ENCODE data around the gene SRXN1.

DNA sequence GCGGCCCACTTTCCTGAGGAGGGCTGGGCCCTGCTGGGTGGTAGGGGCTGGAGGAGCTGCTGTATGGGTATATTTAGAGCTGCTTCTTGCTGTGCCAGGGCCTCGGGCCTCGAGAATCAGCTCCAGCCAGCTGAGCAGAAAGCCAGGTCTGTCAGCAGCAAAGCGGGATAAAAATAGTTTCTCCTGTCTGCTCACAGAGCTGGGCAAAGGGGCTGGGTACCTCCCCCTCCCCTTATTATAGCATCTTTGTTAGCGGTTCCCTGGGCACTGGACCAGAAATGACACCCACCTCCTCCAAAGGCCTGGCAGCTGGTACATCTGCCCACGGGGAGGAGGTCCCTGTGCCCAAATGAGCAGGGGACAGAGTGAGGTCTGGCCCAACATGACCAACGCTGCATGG is 16.6 kb upstream of the SRXN1 start:
- TF ChIP-seq POLR2A (IDR thresholded peaks at IDR 0.05), result no peak
- TF ChIP-seq, protein P1, sequence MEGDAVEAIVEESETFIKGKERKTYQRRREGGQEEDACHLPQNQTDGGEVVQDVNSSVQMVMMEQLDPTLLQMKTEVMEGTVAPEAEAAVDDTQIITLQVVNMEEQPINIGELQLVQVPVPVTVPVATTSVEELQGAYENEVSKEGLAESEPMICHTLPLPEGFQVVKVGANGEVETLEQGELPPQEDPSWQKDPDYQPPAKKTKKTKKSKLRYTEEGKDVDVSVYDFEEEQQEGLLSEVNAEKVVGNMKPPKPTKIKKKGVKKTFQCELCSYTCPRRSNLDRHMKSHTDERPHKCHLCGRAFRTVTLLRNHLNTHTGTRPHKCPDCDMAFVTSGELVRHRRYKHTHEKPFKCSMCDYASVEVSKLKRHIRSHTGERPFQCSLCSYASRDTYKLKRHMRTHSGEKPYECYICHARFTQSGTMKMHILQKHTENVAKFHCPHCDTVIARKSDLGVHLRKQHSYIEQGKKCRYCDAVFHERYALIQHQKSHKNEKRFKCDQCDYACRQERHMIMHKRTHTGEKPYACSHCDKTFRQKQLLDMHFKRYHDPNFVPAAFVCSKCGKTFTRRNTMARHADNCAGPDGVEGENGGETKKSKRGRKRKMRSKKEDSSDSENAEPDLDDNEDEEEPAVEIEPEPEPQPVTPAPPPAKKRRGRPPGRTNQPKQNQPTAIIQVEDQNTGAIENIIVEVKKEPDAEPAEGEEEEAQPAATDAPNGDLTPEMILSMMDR (IDR thresholded peaks at IDR 0.05), result no peak
